ENCODE results near the gene SNX30.
A peak's percentile ranks its signal among the peaks of the same experiment; 100 is the strongest.

Gene SNX30

GRCh38 chr9:112861638-112862555 lies 111.3 kb downstream of the SNX30 start:
- DNase-seq, result no peak

GRCh38 chr9:112863214-112863613 lies 112.7 kb downstream of the SNX30 start:
- no peak for DNase-seq

DNA sequence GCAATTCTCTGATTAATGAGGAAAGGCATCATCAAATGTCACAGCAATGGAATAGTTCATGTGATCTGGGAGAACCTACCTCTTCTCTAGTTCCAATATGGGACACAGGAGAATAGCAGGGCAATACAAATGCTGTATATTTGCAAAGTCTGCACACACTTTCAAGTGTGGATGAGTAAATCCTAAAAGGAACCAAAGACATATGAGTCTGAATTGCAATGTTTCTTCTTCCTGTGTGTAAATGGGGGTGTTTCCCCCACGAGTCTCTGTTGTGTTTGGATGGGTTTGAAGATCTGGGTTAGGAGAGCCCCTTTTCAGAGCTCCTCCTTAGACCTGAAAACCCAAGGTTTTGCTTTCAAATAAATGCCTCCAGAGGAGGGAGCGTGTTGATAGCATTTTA lies 113.2 kb downstream of the SNX30 start:
- DNase-seq, result no peak

- DNase-seq, result no peak
Observed at GRCh38 chr9:112864403-112864802, 113.8 kb downstream of the SNX30 start.

- no peak for DNase-seq
Observed at GRCh38 chr9:112864982-112865381, 114.4 kb downstream of the SNX30 start.

DNA sequence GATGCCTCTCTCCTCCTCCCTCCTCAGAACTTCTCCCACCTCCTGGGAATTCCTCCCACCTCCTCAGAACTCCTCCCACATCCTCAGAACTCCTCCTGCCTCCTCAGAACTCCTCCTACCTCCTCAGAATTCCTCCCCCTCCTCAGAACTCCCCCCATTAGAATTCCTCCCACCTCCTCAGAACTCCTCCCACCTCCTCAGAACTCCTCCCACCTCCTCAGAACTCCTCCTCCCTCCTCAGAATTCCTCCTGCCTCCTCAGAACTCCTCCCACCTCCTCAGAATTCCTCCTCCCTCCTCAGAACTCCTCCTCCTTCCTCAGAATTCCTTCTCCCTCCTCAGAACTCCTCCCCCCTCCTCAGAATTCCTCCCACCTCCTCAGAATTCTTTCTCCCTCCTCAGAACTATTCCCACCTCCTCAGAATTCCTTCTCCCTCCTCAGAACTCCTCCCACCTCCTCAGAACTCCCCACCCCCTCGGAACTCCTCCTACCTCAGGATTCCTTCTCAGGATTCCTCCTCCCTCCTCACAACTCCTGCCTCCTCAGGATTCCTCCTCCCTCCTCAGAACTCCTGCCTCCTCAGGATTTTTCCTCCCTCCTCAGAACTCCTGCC lies 116.2 kb downstream of the SNX30 start:
- DNase-seq, result peak; percentile 76

GRCh38 chr9:112867275-112867991 lies 116.9 kb downstream of the SNX30 start:
- DNase-seq, result peak; percentile 82

GRCh38 chr9:112868461-112868860 lies 117.9 kb downstream of the SNX30 start:
- DNase-seq, result no peak

- no peak for DNase-seq
Observed at GRCh38 chr9:112869041-112869529, 118.5 kb downstream of the SNX30 start.

DNA sequence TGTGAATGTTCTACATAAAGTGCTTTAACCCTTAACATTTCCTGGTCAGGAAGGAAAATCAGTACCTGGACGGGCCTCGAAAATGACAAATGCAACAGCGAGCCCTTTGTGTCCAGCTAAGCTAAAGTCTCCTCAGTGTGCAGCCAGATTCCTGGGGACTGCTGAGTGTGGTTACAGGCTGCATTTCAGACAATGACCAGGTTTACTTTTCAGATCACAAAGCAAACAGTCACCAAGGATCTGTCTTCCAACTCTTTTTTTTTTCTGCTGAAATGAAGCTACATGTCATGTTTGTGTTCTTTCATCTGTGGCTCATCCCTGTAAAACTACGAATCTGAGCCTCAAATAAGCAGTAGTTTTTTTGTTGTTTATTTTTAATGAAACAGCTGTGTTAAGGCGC lies 119.4 kb downstream of the SNX30 start:
- DNase-seq, result no peak

- no peak for DNase-seq
Observed at GRCh38 chr9:112870556-112870955, 120.0 kb downstream of the SNX30 start.

GRCh38 chr9:112872019-112872418 lies 121.5 kb downstream of the SNX30 start:
- DNase-seq, result no peak

DNA sequence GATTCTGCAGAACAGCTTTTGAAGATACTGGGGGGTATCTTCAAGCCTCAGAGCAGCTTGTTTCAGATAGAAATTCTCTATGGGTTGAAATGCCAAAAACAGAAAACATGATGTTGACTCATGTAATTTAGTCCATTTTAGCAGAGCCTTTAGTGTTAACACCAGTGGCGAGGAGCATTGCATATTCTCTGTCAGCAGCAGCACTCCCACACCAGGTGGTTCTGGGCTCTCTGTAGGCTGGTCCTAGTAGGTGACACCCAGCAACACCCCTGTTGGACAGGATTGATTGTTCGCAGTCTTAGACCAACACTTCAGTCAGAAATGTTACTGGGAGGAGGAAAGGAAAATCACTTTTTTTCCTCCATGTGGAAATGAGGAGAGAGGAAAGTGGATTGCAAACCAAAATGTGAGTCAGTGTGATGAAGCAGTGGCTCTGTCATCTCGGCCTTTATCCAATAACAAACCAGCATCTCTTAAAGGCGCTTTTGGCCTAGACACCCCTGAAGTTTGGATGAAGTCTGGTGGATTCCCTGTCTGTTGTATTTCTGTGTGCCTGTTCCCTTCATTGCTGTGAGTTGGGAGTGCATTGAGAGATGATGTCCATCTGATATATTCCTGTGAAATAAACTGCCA lies 123.3 kb downstream of the SNX30 start:
- no peak for DNase-seq

- no peak for DNase-seq
Observed at GRCh38 chr9:112878752-112879151, 128.2 kb downstream of the SNX30 start.

DNA sequence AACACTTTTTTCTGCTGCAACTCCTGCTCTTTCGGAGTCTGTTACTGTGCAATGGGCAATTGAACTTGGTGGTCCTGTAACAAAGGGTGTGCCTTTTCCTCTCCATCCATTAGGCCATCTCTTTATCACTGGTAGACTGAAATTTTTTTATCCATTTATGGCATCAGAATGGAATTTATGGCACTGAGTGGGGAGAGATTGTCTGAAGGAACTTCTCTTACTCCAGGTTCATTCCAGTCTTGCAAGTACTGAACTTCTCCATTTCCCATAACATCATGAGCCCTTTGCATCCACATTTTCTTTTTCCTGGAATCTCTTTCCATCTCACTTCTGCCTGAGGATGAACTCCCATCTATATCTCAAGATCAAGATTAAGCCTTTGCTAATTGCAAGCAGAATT lies 130.1 kb downstream of the SNX30 start:
- no peak for DNase-seq

GRCh38 chr9:112881331-112881730 lies 130.8 kb downstream of the SNX30 start:
- no peak for DNase-seq

DNA sequence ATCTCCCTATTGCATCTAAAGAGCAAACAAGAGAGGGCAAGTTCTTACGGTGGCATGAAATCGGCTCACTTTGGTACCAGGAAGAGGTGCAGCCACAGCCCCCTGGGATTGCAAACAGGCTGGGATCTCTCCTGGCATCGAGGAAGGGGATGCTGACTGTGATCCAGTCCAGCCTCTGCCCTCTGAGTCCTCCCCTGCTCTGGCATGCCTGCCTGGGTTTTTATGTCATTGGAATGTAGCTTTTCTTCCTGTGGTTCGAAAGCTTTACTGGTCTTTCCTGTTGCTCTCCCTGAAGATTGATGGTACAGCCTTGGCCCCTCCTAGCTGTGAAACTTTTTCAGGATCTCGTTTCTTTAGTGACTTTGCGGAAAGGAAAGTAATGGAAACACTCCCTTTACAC lies 133.5 kb downstream of the SNX30 start:
- peak; percentile 42 for DNase-seq

- DNase-seq, result no peak
Observed at GRCh38 chr9:112884721-112885120, 134.2 kb downstream of the SNX30 start.

DNA sequence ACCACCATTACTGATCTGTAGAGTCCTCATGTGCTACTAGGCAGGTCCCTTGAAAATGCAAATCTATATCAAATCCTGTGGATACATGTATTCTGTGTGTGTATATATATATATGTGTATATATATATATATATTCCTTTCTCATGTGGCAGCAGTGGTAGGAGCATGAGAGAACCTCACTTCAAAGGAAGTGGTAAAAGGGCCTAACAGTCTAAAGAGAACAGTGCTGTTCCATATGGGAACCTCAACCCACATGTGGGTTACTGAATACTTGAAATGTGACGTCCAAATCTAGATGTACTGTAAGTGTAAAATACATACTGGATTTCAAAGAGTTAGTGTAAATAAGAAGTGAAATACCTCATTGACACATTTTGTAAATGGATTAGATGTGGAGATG lies 134.8 kb downstream of the SNX30 start:
- DNase-seq, result no peak

DNA sequence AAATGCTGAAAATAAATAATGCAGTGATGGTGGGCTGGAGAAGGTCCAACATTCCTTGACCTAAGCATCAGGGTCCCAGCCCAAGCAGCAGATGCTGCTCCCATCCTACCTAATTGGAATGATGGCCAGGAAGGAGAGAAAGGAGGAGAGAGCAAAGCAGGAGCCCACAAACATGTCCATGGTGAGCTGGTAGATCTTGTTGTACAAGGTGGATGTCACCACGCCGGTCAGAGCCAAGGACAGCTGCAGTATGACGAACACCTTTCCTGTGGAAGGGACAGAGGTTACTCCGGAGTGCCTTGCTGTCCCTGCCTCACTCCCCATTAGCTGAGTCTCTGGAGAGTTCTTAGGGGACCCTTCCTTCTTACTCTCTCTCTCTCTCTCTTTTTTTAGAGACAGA lies 135.8 kb downstream of the SNX30 start:
- DNase-seq, result no peak

DNA sequence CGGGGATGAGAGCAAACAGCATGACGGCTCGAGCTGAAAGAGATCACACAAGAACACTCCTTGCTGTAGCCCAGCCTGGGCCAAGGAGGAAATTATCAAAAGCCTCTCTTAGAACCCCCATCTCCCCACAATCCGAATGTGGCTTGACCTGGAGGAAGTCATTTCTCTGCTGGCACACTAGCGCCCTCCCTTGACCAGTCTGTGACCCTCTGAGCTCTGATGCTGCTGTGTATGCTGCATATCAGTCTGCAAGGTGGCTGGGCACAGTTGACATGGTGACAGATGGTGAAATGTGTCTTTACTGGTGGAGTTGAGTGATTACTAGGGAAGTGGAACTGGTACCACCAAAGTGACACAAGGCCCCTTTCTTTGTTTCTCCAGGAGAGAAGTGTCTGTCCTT lies 136.8 kb downstream of the SNX30 start:
- DNase-seq, result no peak

- no peak for DNase-seq
Observed at GRCh38 chr9:112890106-112891081, 139.8 kb downstream of the SNX30 start, which contains the start of gene SLC46A2. TSS of gene SLC46A2 (minus strand) at chr9:112890876. CDS start at chr9:112890681, 195 bp downstream.

Measured in kidney glomerular epithelial cell (primary cell).